Glomerular visceral epithelial cell (primary cell): Measurements from ENCODE around the gene ACP7.
"Not testable (repeated sequence)": the region's sequence is repeated elsewhere in the genome, so short reads cannot be mapped to it uniquely, and the experiment has no call there.

ENCODE experiments used
- DNase-seq: peaks from one replicate; pipeline ENCODE4 v3.0.0-alpha.2; 2016; ENCODE audit errors: extremely low spot score

ACP7 gene

DNA sequence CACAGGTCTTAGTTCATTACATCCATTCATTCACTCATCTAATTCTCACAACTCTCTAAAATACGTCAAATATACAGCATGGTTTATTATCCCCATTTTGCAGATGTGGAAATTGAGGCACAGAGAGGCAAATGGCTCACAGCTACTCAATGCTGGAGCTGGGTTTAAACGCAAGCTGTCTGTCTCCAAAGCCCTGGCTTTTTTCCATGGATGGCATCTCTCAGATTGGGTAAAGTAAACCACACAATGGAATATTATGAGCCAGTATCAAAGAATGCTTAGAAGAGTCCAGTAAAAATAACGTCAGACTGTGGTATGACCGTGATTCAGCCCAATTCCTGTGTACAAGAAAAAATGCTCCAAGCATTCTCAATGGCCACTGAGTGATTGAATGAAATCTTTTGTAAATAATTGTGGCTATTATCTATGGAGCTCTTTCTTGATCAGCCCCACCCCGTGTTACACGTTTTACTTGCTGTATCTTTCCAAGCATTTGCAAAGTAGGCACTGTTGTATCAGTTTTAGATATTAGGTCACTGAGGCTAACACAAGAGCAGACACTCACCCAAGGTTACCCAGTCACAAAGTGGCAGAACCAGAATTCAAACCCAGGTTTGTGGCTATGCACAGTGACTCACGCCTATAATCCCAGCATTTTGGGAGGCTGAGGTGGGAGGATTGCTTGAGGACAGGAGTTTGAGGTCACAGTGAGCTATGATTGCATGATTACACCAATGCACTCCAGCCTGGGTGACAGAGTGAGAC is 5.5 kb upstream of the ACP7 start:
- DNase-seq: peak; percentile 84

DNA sequence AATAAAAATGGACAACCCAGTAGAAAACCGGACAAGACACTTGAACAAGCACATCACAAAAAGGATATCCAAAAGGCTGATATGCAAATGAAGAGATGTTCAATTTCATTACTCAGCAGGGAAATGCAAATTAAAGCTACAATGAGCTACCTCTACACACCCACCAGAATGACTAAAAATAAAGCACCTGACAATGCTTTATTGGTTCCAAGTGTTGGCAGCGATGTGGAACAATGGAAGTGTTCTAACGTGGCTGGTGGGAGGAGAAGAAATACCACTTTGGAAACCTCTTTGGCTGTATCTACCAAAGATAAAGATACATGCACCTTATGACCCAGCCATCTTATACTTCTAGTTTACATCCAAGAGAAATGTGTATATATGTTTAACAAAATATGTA is 3.7 kb upstream of the ACP7 start:
- DNase-seq: no peak

DNA sequence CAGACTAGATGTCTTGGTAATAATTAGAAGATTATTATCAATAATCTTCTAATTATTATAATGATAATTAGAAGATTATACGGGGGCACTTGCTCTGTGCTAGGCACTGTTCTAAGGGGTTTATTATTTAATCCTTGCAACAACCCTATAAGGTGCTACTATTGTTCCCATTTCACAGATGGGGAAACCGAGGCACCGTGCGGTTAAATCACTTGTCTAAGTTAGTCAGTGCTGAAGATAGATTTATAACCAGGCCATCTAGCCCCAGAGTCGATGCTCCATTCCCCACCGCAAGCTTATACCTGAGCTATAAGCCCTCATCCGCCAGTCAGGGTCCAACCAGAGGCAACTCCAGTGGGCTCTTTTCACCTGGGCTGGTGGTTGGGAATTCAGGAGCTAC is 2.0 kb upstream of the ACP7 start:
- DNase-seq: no peak

DNA sequence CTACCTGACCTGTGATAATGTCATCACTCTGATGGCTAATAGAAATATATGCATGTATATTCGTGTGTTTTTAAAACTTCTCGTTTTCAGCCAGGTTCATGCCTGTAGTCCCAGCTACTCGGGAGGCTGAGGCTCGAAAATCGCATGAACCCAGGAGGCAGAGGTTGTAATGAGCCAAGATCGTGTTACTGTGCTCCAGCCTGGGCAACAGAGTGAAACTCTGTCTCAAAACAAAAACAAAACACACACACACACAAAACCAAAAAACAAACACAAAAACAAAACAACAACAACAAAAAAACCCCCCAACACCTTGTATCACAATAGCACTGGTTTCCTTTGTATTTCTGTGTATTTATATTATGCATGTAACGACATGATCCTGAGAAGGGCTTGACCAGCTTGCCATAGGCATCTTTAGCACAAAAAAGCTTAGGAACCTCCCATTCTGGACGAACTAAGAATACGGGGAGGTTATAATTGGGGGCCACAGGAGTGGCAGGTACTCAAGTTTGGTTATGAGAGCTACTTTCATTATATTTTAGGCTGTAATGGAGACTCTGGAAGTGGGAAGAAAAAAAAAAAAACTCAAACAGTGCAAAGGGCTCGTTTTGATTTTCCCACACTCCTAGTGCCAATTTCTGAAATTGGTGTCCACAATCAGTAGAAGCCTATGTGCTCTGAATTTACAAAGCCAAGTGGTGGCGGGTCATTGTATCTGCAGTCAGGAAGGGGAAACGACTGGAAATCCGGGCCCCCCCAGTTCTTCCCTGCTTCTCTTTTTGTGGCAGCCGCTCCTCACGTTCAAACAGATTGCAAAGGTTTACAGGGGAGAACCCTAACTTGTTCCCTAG is 1.2 kb upstream of the ACP7 start:
- DNase-seq: no peak

DNA sequence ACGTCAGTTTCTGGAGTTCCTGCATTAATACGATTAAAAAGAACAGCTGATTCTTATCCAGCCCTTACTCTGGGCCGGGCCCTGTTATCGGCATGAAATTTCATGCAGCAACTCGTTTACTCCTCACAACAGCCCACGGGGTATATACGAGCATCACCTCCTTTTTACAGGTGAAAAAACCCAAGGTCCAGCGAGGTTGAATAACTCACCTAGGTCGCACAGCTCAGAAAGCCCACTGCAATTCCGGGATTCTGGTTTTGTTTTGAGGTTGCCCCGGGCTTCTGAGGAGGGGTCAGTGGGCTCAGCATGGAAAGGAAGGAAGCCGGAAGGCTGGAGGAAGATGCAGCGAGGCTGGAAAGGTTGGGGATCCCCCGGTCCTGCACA is 577 bp upstream of the ACP7 start:
- no peak for DNase-seq

DNA sequence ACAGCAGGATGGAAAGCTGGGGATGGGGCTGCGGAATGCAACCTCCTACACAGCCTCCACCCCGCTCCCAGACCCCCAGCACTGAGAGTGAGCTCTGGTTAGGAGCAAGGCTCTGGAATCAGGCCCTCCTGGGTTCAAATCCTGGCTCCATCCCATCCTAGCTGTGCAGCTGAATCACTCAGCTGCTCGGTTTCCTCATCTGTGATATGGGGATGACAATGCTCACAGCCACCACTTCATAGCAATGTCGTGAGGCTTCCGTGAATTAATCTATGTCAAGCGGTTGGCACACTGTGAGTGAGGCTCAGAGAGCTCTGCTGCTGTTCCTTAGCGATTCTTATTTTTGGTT is 538 bp downstream of the ACP7 start:
- DNase-seq: no peak

DNA sequence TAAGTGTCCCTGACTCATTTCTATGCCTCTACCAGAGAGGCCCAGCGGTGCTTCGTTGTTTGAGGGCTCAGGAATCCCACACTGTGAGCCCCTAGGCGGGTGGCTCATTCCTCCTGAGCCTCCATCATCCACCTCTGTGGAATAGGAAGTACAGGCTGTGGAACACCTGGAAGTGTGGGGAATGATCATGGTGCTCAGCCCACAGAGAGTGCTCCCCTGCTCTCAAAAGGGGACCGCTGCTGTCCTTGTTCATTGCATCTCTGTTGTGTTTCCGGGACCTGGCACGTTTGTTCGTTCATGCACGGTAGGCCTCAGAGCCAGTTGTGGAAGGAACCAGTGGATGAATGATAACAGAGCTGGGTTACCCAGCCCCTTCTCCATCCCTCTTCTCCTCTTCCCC is 1.2 kb downstream of the ACP7 start:
- no peak for DNase-seq

DNA sequence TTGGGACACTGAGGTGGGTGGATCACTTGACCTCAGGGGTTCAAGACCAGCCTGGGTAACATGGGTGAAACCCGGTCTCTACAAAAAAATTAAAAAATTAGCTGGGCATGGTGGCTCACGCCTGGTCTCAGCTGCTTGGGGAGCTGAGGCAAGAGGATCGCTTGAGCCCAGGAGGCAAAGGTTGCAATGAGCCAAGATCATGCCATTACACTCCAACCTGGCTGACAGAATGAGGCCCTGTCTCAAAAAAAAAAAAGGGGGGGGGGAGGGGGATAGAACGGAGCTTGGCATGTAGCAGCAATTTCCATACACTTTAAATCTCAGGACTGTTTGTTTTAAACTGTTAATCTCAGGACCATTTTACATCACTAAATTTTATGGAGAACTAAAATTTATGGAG is 2.2 kb downstream of the ACP7 start:
- no peak for DNase-seq

DNA sequence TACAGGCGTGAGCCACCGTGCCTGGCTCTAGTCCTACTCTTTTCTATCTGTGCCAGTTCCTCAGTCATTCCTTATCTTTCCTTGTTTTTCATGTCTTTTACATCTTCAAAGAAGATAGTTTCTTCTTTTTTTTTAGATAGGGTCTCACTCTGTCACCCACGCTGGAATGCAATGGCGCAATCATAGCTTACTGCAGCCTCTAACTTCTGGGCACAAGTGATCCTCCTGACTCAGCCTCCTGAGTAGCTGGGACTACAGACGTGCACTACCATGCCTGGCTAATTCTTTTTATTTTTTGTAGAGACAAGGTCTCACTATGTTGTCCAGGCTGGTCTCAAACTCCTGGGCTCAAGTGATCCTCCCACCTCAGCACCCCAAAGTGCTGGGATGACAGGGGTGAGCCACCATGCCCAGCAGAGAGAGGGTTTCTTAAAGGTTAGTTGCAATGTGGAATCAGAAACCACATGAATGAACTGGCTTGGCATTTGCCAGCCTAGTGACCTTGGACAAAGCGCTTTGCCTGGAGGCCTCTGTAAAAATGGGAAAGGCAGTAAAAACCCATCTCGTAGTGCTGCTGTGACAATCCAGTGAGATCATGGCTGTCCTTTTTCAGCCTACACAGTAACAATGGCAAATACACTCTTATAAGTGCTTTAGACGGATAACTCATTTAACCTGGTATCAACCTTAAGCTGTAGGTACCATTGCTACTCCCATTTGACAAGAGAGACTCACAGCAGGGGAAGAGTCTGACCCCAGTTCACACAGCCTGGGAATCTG is 3.9 kb downstream of the ACP7 start:
- DNase-seq: no peak

DNA sequence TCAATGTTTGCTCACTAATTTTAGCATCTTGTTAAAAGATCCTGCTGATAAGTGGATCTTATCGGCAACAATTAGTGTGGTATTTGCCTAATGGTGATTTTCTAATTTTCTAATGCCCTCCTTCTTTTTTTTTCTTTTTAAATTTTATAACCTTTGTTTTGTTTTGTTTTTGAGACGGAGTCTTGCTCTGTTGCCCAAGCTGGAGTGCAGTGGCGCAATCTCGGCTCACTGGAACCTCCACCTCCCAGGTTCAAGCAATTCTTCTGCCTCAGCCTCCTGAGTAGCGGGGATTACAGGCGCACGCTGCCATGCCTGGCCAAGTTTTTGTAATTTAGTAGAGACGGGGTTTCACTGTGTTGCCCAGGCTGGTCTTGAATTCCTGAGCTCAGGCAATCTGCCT is 5.8 kb downstream of the ACP7 start:
- DNase-seq: not testable (repeated sequence)

DNA sequence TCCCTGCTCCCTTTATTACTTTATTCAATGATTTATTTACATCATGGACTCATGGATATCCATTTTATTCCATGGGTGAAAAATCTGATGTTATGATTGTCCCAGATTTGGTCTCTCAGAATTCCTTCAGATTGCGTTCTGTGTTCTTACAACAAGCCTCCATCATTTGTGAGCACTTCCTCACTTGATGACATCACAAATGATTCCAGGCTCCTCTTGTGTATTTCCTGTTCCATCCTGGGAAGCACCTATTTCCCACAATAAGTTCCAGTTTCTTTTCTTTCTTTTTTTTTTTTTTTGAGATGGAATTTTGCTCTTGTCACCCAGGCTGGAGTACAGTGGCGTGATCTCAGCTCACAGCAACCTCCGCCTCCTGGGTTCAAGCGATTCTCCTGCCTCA is 6.7 kb downstream of the ACP7 start:
- DNase-seq: no peak

DNA sequence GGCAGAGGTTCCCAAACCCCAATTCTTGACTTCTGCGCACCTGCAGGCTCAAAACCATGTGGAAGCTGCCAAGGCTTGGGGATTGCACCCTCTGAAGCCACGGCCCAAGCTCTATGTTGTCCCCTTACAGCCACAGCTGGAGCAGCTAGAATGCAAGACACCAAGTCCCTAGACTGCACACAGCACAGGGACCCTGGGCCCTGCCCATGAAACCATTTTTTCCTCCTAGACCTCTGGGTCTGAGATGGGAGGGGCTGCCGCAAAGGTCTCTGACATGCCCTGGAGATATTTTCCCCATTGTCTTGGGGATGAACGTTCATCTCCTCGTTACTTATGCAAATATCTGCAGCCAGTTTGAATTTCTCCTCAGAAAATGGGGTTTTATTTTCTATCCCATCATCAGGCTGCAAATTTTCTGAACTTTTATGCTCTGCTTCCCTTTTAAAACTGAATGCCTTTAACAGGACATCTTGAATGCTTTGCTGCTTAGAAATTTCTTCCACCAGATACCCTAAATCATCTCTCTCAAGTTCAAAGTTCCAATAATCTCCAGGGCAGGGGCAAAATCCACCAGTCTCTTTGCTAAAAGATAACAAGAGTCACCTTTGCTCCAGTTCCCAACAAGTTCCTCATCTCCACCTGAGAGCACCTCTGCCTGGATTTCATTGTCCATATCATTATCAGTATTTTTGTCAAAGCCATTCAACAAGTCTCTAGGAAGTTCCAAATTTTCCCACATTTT is 11.8 kb downstream of the ACP7 start:
- not testable (repeated sequence) for DNase-seq

DNA sequence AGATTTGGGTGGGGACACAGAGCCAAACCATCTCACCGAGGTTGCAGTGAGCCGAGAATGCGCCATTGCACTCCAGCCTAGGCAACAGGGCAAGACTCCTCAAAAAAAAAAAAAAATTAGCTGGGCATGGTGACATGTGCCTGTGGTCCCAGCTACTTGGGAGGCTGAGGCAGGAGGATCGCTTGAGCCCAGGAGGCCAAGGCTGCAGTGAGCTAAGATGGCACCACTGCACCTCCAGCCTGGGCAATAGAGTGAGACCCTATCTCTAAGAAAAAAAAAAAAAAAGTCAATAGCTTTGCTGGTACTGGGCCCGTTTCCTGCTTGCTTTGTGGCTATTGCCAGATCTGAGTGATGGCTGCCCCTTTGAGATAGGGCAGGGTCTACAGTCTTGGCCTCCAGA is 13.1 kb downstream of the ACP7 start:
- no peak for DNase-seq

DNA sequence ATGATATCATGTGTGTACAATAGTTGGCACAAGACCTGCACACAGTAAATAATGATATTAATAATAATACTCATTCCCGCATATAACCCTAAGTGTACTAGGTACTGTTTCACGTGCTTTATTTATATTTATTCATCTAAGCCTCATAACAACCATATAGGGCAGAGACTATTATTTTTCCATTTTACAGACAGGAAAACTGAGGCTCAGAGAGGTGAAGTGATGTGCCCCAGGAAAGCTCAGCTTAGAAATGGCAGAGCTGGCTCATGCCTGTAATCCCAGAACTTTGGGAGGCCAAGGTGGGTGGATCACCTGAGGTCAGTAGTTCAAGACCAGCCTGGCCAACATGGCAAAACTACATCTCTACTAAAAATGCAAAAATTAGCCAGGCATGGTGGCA is 13.6 kb downstream of the ACP7 start:
- DNase-seq: no peak

DNA sequence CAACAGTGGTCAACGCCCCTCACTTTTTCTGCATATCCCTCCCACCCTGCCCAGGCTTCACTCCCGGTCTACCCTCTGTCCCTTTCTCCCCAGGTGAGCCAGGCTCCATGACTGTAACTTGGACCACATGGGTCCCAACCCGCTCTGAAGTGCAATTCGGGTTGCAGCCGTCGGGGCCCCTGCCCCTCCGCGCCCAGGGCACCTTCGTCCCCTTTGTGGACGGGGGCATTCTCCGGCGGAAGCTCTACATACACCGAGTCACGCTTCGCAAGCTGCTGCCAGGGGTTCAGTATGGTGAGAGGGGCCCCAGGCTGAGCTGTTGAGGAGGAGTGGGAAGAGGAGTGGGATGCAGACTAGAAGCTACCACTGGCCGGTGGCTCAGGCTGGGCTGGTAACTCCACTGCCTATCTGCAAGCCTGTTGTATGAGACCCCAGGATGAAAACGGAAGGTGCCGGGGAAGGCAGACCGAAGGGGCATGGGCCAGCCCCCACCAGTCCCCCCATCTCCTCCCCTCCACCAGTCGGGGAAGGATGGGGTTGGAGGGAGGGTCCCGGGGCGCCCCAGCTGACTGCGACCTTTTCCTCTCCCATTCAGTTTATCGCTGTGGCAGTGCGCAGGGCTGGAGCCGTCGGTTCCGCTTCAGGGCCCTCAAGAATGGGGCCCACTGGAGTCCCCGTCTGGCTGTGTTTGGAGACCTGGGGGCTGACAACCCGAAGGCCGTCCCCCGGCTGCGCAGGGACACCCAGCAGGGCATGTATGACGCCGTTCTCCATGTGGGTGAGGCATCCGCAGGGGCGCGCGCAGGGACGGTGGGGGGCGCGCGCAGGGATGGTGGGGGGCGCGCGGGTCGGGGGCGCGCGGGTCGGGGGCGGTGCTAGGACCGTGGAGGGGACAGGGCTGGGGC is 14.4 kb downstream of the ACP7 start:
- DNase-seq: no peak

DNA sequence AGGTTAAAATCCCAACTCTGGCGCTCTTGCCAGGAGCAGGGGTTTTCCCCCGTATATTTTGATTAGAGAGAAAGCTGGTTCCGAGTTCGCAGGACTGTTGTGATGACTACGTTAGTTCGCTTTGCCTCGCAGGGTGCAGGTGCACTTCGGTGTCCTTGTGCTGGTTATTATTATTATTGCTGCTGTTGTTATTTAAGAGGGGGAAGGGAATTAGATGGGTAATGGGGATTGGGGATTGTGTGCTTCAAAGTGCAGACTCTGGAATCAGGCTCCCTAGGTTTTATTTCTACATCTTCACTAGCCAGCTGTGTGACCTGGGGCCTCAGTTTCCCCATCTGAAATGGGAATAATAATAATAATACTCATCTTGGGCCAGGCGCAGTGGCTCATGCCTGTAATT is 15.2 kb downstream of the ACP7 start:
- DNase-seq: peak; percentile 16

DNA sequence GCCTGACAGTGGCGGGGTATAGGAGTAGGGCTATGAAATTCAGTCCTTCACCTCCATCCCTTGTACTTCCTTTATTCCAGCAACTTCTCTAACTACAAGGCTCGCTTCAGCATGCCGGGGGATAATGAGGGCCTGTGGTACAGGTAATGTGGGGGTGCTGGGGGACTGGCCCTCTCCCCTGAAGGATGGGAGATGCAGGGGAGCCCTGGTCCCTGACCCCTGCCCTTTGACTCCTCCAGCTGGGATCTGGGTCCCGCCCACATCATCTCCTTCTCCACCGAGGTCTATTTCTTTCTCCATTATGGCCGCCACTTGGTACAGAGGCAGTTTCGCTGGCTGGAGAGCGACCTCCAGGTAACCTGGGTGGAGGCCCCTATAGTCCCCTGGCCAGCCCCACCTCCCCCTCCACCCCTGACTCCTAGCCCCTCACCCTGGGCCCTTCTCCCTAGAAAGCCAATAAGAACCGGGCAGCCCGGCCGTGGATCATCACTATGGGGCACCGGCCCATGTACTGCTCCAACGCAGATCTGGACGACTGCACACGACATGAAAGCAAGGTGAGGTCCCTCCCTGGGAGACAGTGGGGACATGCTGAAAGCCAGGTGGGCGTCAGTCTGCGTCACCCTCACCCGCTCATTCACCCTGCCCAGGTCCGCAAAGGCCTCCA is 16.5 kb downstream of the ACP7 start:
- DNase-seq: no peak

DNA sequence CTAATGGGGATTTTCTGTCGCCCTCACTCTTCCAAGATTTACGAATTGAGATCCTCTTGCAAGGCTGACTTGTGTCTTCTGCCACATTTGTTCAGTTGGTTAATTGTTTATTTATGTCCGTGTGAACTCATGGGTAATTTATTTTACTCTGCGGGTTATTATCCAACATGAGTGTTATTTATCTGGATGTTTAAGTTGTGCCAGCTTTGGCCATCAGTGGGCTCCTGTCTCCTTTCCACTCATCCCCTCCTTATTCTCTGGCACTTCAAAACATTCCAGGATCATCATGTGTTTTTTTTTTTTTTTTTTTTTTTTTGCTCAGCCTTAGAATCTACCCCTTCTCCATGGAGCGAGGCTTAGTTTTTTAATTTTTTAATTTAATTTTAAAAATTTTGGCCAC is 19.0 kb downstream of the ACP7 start:
- no peak for DNase-seq

DNA sequence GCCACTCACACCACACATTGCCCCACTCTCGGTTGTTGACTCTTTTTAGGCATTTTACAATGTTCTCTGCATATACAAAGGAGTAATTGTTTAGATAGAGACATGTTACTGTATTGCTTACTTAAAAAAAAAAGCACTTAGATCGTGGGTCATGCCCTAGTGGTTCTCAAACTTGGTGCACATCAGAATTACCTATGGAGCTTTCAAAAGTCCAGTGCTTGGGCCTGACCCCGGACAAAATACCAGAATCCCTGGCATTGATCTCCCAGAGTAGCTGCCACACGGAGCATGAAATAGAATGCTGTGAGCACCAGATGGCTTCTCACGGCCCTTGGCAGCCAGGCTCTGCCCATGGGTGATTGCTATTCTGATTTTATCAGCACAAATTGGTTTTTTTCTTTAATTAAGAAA is 20.0 kb downstream of the ACP7 start:
- DNase-seq: no peak

DNA sequence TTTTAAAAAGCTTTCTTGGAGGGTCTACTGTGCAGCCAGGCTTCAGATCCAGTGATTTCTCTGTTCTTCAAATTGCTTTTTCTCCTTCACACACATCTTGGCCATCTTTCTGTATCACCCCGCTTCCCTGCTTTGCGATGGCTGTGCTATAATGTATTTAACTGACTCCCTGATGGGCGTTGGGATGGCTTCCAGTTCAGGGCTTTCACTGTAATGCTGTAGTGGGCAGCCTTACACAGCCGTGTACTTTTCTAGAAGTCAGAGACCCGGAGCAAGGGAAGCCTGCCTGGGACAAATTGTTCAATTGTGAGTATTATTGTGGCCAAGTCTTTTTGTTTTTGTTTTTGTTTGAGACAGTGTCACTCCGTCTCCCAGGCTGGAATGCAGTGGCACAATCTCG is 22.0 kb downstream of the ACP7 start:
- DNase-seq: no peak
